ENCODE measurements around the gene STK24. TPM values are rescaled to one million over a fixed set of nuclear protein-coding genes. Genes with fewer than 3 reads are reported as not detected.

The STK24 gene
- total and polyA plus RNA-seq, 2 of the 8 experiments (the other 6 are each of a cell fraction or from before 2014, with no cell fraction given), result 62.8 to 143 TPM

DNA sequence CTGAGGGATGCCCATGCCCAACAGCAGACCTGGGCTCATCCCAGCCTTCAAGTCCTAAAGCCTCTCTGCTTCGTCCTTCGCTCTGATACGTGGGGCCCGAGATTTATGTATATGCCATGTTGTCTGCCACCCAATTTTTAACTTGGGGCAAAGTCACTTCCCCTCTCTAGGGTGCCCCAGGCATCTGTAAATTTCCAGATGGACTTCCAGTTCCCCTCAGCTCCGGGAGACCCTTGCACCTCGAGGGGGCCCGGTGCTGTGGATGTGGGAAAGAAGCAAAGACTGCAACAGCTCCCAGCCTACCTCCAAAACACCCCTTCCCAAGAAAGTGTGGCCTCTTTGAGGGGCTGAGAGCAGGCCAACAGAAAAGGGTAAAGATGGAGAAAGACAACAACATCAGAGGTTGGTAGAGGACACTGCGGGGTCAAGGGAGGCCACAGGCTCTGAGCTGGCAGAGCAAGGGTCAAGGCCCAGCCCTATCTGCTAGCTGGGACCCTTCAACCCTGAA is 97.4 kb downstream of the STK24 start:
- Histone ChIP-seq H3K4me2 (ENCODE audit: insufficient read depth in 1 of 2, low read depth in 2 of 2, low read length in 2 of 2) (no peak overlapping the region), H3K27me3 (replicated peaks in 1 of 4; ENCODE audit: control insufficient read depth in 3 of 4, extremely low read depth in 1 of 4, insufficient read depth in 3 of 4, low read length in 3 of 4) (no peaks in the 10 kb centered on the region), H3K79me2 (ENCODE audit: control insufficient read depth in 1 of 2, insufficient read depth in 2 of 2, low read length in 2 of 2) (peaks cover 17 to 86% of the 10 kb centered on the region in 2 experiments), H2BK120ac (replicated peaks; ENCODE audit: low read depth, low read length) (no peak overlapping the region), H3K4me3 (ENCODE audit: extremely low read depth in 1 of 4, insufficient read depth in 2 of 4, low read depth in 3 of 4, low read length in 4 of 4) (no peak overlapping the region), H2BK5ac (ENCODE audit: low read depth, low read length) (no peak overlapping the region), H3K56ac (replicated peaks; ENCODE audit: insufficient read length, low read depth, low read length) (no peak overlapping the region), H3K27ac (ENCODE audit: low read depth, low read length) (no peak overlapping the region), H2BK15ac (ENCODE audit: low read length) (no peak overlapping the region), H3K18ac (ENCODE audit: extremely low read depth, low read length) (0 out of 2 replicates have a peak overlapping the region, but pooled peaks have one; percentile 65), H3K23ac (ENCODE audit: insufficient read length) (no peak overlapping the region), H3K9me3 (ENCODE audit: insufficient read depth in 2 of 2, low read depth in 1 of 2, low read length in 1 of 2) (no peaks in the 10 kb centered on the region), H2BK20ac (ENCODE audit: low read length) (no peak overlapping the region), H4K91ac (replicated peaks; ENCODE audit: insufficient read length, low read length) (no peak overlapping the region), H3K4ac (replicated peaks; ENCODE audit: insufficient read length, low read depth, low read length) (no peak overlapping the region), H3K9ac (replicated peaks in 1 of 4; ENCODE audit: extremely low read depth in 1 of 4, low read depth in 3 of 4, low read length in 3 of 4) (no peak overlapping the region), H3K4me1 (replicated peaks in 1 of 4; ENCODE audit: control insufficient read depth in 3 of 4, insufficient read depth in 4 of 4, low read length in 3 of 4) (peaks cover 18 to 58% (median 37%) of the 10 kb centered on the region in 4 experiments), H3K14ac (ENCODE audit: insufficient read length) (no peak overlapping the region), H3K79me1 (ENCODE audit: low read depth, low read length) (peaks cover 13% of the 10 kb centered on the region), H2AFZ (ENCODE audit: low read length) (no peak overlapping the region), H4K5ac (ENCODE audit: insufficient read length, low read depth, low read length) (no peak overlapping the region), H2BK12ac (ENCODE audit: low read depth, low read length) (no peak overlapping the region), H3K23me2 (ENCODE audit: low read depth, low read length) (no peaks in the 10 kb centered on the region), H4K20me1 (replicated peaks in 1 of 2; ENCODE audit: control insufficient read depth in 1 of 2, insufficient read depth in 2 of 2, low read length in 2 of 2) (peaks cover 34 to 40% of the 10 kb centered on the region in 2 experiments), H2AK5ac (ENCODE audit: low read depth, low read length) (no peak overlapping the region), H4K8ac (ENCODE audit: extremely low read depth, insufficient read depth, low read length) (no peak overlapping the region; the same call in 1 of the 2 replicates), H3K36me3 (ENCODE audit: control insufficient read depth in 2 of 4, insufficient read depth in 4 of 4, low read length in 3 of 4) (peaks cover 0 to 4% (median 1%) of the 10 kb centered on the region in 4 experiments; a peak in 2 of 8 replicates)
- no peak for FAIRE-seq
- 89% methylated on average over 8 of the region's 8 CpGs; no CpG with 5 or more reads in 1 of the 2 experiments for WGBS, 2 experiments (ENCODE audit: extremely low coverage in 1 of 2, insufficient coverage in 1 of 2, insufficient read length in 1 of 2, insufficient replicate concordance in 2 of 2, low coverage in 1 of 2, low lambda C conversion rate in 2 of 2, missing lambda C conversion rate in 1 of 2)
- no peak for DNase-seq (ENCODE audit: low read depth in 1 of 2, low spot score in 2 of 2)
- TF ChIP-seq SIN3A (conservative IDR thresholded peaks at IDR 0.05 in 1 of 2, IDR thresholded peaks at IDR 0.05 in 1 of 2; ENCODE audit: low read depth in 1 of 2, low read length in 2 of 2) (no peak), YY1 (IDR thresholded peaks at IDR 0.05; ENCODE audit: low read depth, low read length) (no peak), BACH1 (IDR thresholded peaks at IDR 0.05; ENCODE audit: low read length) (no peak), SP2 (IDR thresholded peaks at IDR 0.05; ENCODE audit: low read length) (no peak), NANOG (IDR thresholded peaks at IDR 0.05; ENCODE audit: insufficient read depth, low read depth, low read length, poor library complexity, severe bottlenecking) (no peak), HDAC6 (IDR thresholded peaks at IDR 0.05; ENCODE audit: low read depth, low read length) (no peak), GTF2F1 (IDR thresholded peaks at IDR 0.05; ENCODE audit: borderline replicate concordance, low read depth, low read length) (no peak)
- POLR2A ChIA-PET (ENCODE audit: partially characterized antibody), result interaction anchor here (1.0 kb wide), 1 partner anchor 364 kb away, joined by 3 read pairs; no protein-coding TSS in a partner anchor
- CTCF ChIA-PET (ENCODE audit: partially characterized antibody), result interaction anchor here (0.6 to 5.0 kb wide), 11 partner anchors 13 to 1295 kb away, joined by 3 to 28 read pairs (median 3); no protein-coding TSS in a partner anchor
